ENCODE results near the gene TBC1D21. TPM values are rescaled to one million over a fixed set of nuclear protein-coding genes. Genes with fewer than 3 reads are reported as not detected.

TBC1D21 gene
- total and polyA plus RNA-seq, 10 of the 15 experiments (the other 5 are each of a cell fraction or from before 2014, with no cell fraction given): not detected

DNA sequence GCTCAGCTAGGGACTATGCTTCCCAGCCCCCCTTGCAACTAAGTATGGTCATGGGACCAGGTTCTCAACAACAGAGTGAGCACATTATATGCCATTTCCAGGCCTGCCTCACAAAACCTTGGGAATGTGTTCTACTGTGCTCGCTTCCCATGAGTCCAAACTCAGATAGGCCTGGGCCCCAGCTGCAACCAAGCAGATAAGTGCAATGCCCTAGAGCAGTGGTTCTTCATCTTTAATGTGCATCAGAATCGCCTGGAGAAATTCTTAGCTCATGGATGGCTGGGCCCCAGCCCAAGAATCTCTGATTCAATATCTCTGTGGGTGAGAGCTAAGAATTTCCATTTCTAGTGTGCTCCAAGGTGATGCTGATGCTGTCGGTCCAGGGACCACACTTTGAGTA, 27.5 kb upstream of the TBC1D21 start (continued):
- TF ChIP-seq, protein P1, sequence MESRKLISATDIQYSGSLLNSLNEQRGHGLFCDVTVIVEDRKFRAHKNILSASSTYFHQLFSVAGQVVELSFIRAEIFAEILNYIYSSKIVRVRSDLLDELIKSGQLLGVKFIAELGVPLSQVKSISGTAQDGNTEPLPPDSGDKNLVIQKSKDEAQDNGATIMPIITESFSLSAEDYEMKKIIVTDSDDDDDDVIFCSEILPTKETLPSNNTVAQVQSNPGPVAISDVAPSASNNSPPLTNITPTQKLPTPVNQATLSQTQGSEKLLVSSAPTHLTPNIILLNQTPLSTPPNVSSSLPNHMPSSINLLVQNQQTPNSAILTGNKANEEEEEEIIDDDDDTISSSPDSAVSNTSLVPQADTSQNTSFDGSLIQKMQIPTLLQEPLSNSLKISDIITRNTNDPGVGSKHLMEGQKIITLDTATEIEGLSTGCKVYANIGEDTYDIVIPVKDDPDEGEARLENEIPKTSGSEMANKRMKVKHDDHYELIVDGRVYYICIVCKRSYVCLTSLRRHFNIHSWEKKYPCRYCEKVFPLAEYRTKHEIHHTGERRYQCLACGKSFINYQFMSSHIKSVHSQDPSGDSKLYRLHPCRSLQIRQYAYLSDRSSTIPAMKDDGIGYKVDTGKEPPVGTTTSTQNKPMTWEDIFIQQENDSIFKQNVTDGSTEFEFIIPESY (IDR thresholded peaks at IDR 0.05): no peak
- TF ChIP-seq, protein P2, sequence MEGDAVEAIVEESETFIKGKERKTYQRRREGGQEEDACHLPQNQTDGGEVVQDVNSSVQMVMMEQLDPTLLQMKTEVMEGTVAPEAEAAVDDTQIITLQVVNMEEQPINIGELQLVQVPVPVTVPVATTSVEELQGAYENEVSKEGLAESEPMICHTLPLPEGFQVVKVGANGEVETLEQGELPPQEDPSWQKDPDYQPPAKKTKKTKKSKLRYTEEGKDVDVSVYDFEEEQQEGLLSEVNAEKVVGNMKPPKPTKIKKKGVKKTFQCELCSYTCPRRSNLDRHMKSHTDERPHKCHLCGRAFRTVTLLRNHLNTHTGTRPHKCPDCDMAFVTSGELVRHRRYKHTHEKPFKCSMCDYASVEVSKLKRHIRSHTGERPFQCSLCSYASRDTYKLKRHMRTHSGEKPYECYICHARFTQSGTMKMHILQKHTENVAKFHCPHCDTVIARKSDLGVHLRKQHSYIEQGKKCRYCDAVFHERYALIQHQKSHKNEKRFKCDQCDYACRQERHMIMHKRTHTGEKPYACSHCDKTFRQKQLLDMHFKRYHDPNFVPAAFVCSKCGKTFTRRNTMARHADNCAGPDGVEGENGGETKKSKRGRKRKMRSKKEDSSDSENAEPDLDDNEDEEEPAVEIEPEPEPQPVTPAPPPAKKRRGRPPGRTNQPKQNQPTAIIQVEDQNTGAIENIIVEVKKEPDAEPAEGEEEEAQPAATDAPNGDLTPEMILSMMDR (IDR thresholded peaks at IDR 0.05 in 2 of 3, conservative IDR thresholded peaks at IDR 0.05 in 1 of 3; ENCODE audit: control insufficient read depth in 2 of 3, extremely low read depth in 1 of 3, insufficient read depth in 1 of 3, low read depth in 3 of 3, low read length in 3 of 3): no peak
- TF ChIP-seq BACH1 (IDR thresholded peaks at IDR 0.05; ENCODE audit: borderline replicate concordance) (no peak), SMC3 (IDR thresholded peaks at IDR 0.05; ENCODE audit: borderline replicate concordance, low read length) (no peak), NFYA (IDR thresholded peaks at IDR 0.05; ENCODE audit: borderline replicate concordance, low read depth, low read length) (no peak)

DNA sequence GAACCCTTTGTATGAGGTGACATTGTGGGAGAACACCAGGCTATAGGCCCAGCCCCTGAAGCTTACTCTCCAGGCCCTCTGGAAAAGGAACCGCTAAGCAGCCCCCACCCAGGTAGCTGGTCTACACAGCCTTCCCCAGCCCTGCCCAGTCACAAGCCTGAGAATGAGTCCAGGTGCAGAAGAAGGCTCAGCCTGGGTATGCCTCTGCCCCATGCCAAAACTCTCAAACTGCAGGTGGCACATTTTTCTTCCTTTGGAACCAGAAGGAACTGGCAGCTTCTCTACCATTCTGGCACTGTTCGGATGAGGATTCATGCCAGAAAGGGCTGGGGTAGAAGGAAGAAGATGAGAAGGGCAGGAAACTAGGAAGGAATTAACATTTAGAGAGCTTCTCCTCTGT, 23.7 kb upstream of the TBC1D21 start:
- no peak overlapping the region for H3K4me2 ChIP-seq (ENCODE audit: control insufficient read depth, insufficient read depth)
- RAD21 ChIA-PET (ENCODE audit: unreplicated experiment): no interaction called here
- 25% methylated on average over 2 of the region's 2 CpGs for WGBS (ENCODE audit: insufficient coverage, insufficient replicate concordance, low lambda C conversion rate, missing lambda C conversion rate)
- SMC1A ChIA-PET (ENCODE audit: uncharacterized antibody, unreplicated experiment): interaction anchor here (0.6 kb wide), 1 partner anchor 116 kb away, joined by 3 read pairs; no protein-coding TSS in a partner anchor
- H3K36me3 ChIP-seq (ENCODE audit: control insufficient read depth in 2 of 2, insufficient read depth in 2 of 2, low read length in 1 of 2): no peaks in the 10 kb centered on the region
- POLR2A ChIA-PET: no interaction called here
- no peak for FAIRE-seq
- no peaks in the 10 kb centered on the region for H3K4me1 ChIP-seq (ENCODE audit: control insufficient read depth, insufficient read depth, low read length)
- H3K27me3 ChIP-seq (replicated peaks in 1 of 2; ENCODE audit: control insufficient read depth in 2 of 2, insufficient read depth in 2 of 2, low read length in 1 of 2): peaks cover 0 to 1% of the 10 kb centered on the region in 2 experiments; a peak in 3 of 4 replicates
- no peak overlapping the region for H3K4me3 ChIP-seq
- no TSS peak for BruUV-seq (replicated peaks)
- intact Hi-C loops (cut with micrococcal nuclease; ENCODE audit: unreplicated experiment) (no loop called here), in situ Hi-C loops (cut with MboI) (no loop called here)
- no peaks in the 10 kb centered on the region for H4K20me1 ChIP-seq (ENCODE audit: control insufficient read depth, insufficient read depth)
- H2AFZ ChIP-seq (ENCODE audit: control insufficient read depth, low read depth, low read length): no peak overlapping the region
- no peaks in the 10 kb centered on the region for H3K9me3 ChIP-seq (replicated peaks; ENCODE audit: control insufficient read depth, insufficient read depth, low read length)
- H3K9ac ChIP-seq (ENCODE audit: control insufficient read depth, insufficient read depth, low read length): no peak overlapping the region
- H3K79me2 ChIP-seq (ENCODE audit: control insufficient read depth, insufficient read depth, low read length): no peaks in the 10 kb centered on the region
- CTCF ChIA-PET: no interaction called here
- H3K27ac ChIP-seq (ENCODE audit: control insufficient read depth, insufficient read depth): no peak overlapping the region
- ATAC-seq: no peak
- DNase-seq (ENCODE audit: low read depth, low spot score): no peak
- TF ChIP-seq LARP7 (IDR thresholded peaks at IDR 0.05): no peak
- TF ChIP-seq, protein P3, sequence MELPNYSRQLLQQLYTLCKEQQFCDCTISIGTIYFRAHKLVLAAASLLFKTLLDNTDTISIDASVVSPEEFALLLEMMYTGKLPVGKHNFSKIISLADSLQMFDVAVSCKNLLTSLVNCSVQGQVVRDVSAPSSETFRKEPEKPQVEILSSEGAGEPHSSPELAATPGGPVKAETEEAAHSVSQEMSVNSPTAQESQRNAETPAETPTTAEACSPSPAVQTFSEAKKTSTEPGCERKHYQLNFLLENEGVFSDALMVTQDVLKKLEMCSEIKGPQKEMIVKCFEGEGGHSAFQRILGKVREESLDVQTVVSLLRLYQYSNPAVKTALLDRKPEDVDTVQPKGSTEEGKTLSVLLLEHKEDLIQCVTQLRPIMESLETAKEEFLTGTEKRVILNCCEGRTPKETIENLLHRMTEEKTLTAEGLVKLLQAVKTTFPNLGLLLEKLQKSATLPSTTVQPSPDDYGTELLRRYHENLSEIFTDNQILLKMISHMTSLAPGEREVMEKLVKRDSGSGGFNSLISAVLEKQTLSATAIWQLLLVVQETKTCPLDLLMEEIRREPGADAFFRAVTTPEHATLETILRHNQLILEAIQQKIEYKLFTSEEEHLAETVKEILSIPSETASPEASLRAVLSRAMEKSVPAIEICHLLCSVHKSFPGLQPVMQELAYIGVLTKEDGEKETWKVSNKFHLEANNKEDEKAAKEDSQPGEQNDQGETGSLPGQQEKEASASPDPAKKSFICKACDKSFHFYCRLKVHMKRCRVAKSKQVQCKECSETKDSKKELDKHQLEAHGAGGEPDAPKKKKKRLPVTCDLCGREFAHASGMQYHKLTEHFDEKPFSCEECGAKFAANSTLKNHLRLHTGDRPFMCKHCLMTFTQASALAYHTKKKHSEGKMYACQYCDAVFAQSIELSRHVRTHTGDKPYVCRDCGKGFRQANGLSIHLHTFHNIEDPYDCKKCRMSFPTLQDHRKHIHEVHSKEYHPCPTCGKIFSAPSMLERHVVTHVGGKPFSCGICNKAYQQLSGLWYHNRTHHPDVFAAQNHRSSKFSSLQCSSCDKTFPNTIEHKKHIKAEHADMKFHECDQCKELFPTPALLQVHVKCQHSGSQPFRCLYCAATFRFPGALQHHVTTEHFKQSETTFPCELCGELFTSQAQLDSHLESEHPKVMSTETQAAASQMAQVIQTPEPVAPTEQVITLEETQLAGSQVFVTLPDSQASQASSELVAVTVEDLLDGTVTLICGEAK (IDR thresholded peaks at IDR 0.05; ENCODE audit: borderline replicate concordance): no peak
- TF ChIP-seq SUPT20H (IDR thresholded peaks at IDR 0.05; ENCODE audit: borderline replicate concordance, control insufficient read depth, low read depth, low read length): no peak
- TF ChIP-seq SMAD5 (IDR thresholded peaks at IDR 0.05; ENCODE audit: low read depth): no peak
- no peak for TF ChIP-seq STAT3 (IDR thresholded peaks at IDR 0.05; ENCODE audit: low read depth, low read length)
- TF ChIP-seq NFYB (IDR thresholded peaks at IDR 0.05; ENCODE audit: insufficient read depth, low read depth, low read length): no peak
- no peak for TF ChIP-seq MYB (IDR thresholded peaks at IDR 0.05; ENCODE audit: borderline replicate concordance, low read depth, low read length)
- no peak for TF ChIP-seq TBL1XR1 (IDR thresholded peaks at IDR 0.05; ENCODE audit: low read depth, low read length)
- TF ChIP-seq ZNF384 (IDR thresholded peaks at IDR 0.05; ENCODE audit: borderline replicate concordance, low read depth, low read length): no peak
